K562 (cell line): Measurements from ENCODE around the gene PODNL1. TPM values are rescaled to one million over a fixed set of nuclear protein-coding genes. Genes with fewer than 3 reads are reported as not detected.

Experiments
- ASH1L ChIP-seq: fragments of 450-650 bp; IDR thresholded peaks from 2 replicates; pipeline ENCODE4 v1.6.1; 2018; ENCODE audit warnings: borderline replicate concordance, mild to moderate bottlenecking, low read depth; ENCODE audit not compliant: partially characterized antibody
- BCOR ChIP-seq: fragments of 450-650 bp; IDR thresholded peaks from 2 replicates; pipeline ENCODE4 v1.6.1; 2016
- GABPB2 ChIP-seq: fragments of 250-450 bp; sonication (Bioruptor Pico); conservative IDR thresholded peaks from 2 replicates; pipeline ENCODE4 v1.5.1; 2021; ENCODE audit warnings: mild to moderate bottlenecking
- GATAD2A ChIP-seq: fragments of 450-650 bp; IDR thresholded peaks from 2 replicates; pipeline ENCODE4 v1.6.1; 2017
- JUND ChIP-seq, 2 experiments: IDR thresholded peaks; 2 replicates in 1 of 2; 3 replicates in 1 of 2; pipeline ENCODE4 v1.6.1; 2011; ENCODE audit warnings: borderline replicate concordance in 2 of 2, low read depth in 2 of 2, low read length in 2 of 2, improper control_type of control experiment in 1 of 2, missing biosample characterization in 1 of 2, missing genetic modification characterization in 1 of 2, missing genetic modification reagents in 1 of 2
- MYC ChIP-seq, 2 experiments: fragments of 250-450 bp in 1 of 2; sonication (Bioruptor Pico) in 1 of 2; IDR thresholded peaks; 2 replicates each; pipeline versions ENCODE4 v1.5.1 to v1.6.1; 2012 to 2021; ENCODE audit warnings: low read depth in 2 of 2, borderline replicate concordance in 1 of 2, improper control_type of control experiment in 1 of 2, low read length in 1 of 2, mild to moderate bottlenecking in 1 of 2, moderate library complexity in 1 of 2
- RFX1 ChIP-seq: fragments of 450-650 bp; IDR thresholded peaks from 2 replicates; pipeline ENCODE4 v1.6.1; 2016; ENCODE audit warnings: mild to moderate bottlenecking, moderate library complexity
- SNIP1 ChIP-seq: fragments of 450-650 bp; IDR thresholded peaks from 2 replicates; pipeline ENCODE4 v1.7.1; 2017; ENCODE audit warnings: low read depth, mild to moderate bottlenecking
- SPI1 ChIP-seq: IDR thresholded peaks from 2 replicates; pipeline ENCODE4 v1.6.1; 2011; ENCODE audit warnings: low read depth, low read length, control low read depth, borderline replicate concordance
- ZNF76 ChIP-seq: fragments of 250-450 bp; sonication (Bioruptor Pico); IDR thresholded peaks from 2 replicates; pipeline ENCODE4 v1.4.0; 2020; ENCODE audit warnings: mild to moderate bottlenecking, moderate library complexity, borderline replicate concordance
- ZNF780A ChIP-seq: fragments of 250-450 bp; sonication (Bioruptor Pico); IDR thresholded peaks from 2 replicates; pipeline ENCODE4 v1.5.0; 2021; ENCODE audit warnings: mild to moderate bottlenecking
- polyA plus RNA-seq, 8 experiments: library from polyadenylated mRNA; depleted of rRNA in 4 of 8; stranded (reverse) in 5 of 8; unstranded in 3 of 8; fragments of >200 nt; fragmentation: Nextera tagmentation in 2 of 8; fragmentation: Illumina TruSeq in 1 of 8; extraction: Ambion mirVana in 2 of 8; extraction: Trizol in 1 of 8; gene quantifications; 2 replicates each; pipeline versions ENCODE4 v1.2.1 to v1.2.3, GENCODE V29; 2011 to 2014; ENCODE audit warnings: inconsistent platforms in 1 of 8, missing spikeins in 1 of 8
- total RNA-seq, 7 experiments: library from RNA; depleted of rRNA in 6 of 7; stranded (reverse); fragments of >200 nt in 6 of 7; fragmentation: Illumina TruSeq in 2 of 7; extraction: Trizol in 2 of 7; gene quantifications; 2 replicates each; pipeline versions ENCODE4 v1.2.1 to v1.2.3, GENCODE V29; 2011 to 2021; ENCODE audit warnings: low replicate concordance in 1 of 7
- TF ChIP-seq, protein P1 (sequence below): fragments of 150-350 bp; IDR thresholded peaks from 2 replicates; pipeline ENCODE4 v1.6.1; 2014; ENCODE audit warnings: low read depth, mild to moderate bottlenecking, low read length, borderline replicate concordance
- TF ChIP-seq, protein P2 (sequence below): fragments of 200-800 bp; sonication (Bioruptor generic); IDR thresholded peaks from 2 replicates; pipeline ENCODE4 v1.6.1; 2016; ENCODE audit warnings: missing genetic modification characterization, missing compliant biosample characterization
- TF ChIP-seq, protein P3 (sequence below): fragments of 200-800 bp; sonication (Bioruptor generic); IDR thresholded peaks from 2 replicates; pipeline ENCODE4 v1.6.1; 2017; ENCODE audit warnings: missing genetic modification characterization, missing compliant biosample characterization
- TF ChIP-seq, protein P4 (sequence below): sonication (generic); formaldehyde crosslinking; IDR thresholded peaks from 2 replicates; pipeline ENCODE4 v1.9.0; 2022; ENCODE audit warnings: mild to moderate bottlenecking, missing genetic modification reagents

Gene PODNL1
- total and polyA plus RNA-seq, 9 of the 15 experiments (the other 6 are each of a cell fraction or from before 2014, with no cell fraction given): 0.18 to 0.47 (median 0.23) TPM; not detected in 3

DNA sequence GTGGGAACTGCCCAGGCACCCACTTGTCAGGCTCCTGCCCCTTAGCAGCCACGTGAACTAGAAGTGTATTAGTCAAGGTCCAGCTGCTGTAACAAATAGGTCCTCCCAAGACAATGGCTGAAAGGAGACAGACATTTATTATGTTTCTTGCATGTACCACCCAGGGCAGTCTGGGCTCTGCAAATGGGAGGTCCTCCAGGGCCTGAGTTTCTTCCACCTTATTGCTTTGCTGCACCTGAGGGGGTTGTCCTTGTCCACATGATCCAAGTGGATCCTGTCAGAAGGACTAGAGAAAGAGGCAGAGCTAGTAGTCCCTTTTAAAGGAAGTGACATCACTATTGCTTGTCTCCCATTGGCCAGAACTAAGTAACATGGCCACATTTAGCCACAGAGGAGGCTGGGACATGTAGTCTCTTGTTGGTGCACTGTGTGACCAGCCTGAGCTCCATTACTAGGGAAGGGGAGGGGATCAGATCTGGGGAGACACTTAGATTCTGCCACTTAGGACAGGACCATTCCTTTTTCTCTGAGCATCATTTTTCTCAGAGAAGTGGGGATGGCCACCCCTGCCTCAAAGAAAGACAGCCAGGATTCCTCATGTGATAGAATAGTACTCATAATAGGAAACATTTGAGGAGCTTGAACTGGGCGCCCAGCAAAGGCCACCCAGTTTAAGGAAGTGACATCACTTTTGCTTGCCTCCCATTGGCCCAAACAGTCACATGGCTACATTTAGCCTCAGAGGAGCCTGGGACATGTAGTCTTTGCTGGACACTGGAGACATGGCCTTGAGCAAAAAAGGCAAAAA is 17.1 kb downstream of the PODNL1 start (continued):
- TF ChIP-seq, protein P1, sequence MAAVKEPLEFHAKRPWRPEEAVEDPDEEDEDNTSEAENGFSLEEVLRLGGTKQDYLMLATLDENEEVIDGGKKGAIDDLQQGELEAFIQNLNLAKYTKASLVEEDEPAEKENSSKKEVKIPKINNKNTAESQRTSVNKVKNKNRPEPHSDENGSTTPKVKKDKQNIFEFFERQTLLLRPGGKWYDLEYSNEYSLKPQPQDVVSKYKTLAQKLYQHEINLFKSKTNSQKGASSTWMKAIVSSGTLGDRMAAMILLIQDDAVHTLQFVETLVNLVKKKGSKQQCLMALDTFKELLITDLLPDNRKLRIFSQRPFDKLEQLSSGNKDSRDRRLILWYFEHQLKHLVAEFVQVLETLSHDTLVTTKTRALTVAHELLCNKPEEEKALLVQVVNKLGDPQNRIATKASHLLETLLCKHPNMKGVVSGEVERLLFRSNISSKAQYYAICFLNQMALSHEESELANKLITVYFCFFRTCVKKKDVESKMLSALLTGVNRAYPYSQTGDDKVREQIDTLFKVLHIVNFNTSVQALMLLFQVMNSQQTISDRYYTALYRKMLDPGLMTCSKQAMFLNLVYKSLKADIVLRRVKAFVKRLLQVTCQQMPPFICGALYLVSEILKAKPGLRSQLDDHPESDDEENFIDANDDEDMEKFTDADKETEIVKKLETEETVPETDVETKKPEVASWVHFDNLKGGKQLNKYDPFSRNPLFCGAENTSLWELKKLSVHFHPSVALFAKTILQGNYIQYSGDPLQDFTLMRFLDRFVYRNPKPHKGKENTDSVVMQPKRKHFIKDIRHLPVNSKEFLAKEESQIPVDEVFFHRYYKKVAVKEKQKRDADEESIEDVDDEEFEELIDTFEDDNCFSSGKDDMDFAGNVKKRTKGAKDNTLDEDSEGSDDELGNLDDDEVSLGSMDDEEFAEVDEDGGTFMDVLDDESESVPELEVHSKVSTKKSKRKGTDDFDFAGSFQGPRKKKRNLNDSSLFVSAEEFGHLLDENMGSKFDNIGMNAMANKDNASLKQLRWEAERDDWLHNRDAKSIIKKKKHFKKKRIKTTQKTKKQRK: no peak
- TF ChIP-seq JUND (IDR thresholded peaks at IDR 0.05; ENCODE audit: borderline replicate concordance, low read depth, low read length): peak; percentile 56; the same call in 1 of the 2 replicates
- TF ChIP-seq JUND (tag; IDR thresholded peaks at IDR 0.05; ENCODE audit: borderline replicate concordance, low read depth, low read length): peak; percentile 41; the same call in 1 of the 3 replicates
- TF ChIP-seq GABPB2 (CRISPR knock-in tag): no peak
- TF ChIP-seq GATAD2A: no peak
- TF ChIP-seq, protein P2, sequence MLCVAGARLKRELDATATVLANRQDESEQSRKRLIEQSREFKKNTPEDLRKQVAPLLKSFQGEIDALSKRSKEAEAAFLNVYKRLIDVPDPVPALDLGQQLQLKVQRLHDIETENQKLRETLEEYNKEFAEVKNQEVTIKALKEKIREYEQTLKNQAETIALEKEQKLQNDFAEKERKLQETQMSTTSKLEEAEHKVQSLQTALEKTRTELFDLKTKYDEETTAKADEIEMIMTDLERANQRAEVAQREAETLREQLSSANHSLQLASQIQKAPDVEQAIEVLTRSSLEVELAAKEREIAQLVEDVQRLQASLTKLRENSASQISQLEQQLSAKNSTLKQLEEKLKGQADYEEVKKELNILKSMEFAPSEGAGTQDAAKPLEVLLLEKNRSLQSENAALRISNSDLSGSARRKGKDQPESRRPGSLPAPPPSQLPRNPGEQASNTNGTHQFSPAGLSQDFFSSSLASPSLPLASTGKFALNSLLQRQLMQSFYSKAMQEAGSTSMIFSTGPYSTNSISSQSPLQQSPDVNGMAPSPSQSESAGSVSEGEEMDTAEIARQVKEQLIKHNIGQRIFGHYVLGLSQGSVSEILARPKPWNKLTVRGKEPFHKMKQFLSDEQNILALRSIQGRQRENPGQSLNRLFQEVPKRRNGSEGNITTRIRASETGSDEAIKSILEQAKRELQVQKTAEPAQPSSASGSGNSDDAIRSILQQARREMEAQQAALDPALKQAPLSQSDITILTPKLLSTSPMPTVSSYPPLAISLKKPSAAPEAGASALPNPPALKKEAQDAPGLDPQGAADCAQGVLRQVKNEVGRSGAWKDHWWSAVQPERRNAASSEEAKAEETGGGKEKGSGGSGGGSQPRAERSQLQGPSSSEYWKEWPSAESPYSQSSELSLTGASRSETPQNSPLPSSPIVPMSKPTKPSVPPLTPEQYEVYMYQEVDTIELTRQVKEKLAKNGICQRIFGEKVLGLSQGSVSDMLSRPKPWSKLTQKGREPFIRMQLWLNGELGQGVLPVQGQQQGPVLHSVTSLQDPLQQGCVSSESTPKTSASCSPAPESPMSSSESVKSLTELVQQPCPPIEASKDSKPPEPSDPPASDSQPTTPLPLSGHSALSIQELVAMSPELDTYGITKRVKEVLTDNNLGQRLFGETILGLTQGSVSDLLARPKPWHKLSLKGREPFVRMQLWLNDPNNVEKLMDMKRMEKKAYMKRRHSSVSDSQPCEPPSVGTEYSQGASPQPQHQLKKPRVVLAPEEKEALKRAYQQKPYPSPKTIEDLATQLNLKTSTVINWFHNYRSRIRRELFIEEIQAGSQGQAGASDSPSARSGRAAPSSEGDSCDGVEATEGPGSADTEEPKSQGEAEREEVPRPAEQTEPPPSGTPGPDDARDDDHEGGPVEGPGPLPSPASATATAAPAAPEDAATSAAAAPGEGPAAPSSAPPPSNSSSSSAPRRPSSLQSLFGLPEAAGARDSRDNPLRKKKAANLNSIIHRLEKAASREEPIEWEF (CRISPR knock-in tag): no peak
- TF ChIP-seq BCOR: peak; percentile 58; the same call in 1 of the 2 replicates
- TF ChIP-seq, protein P3, sequence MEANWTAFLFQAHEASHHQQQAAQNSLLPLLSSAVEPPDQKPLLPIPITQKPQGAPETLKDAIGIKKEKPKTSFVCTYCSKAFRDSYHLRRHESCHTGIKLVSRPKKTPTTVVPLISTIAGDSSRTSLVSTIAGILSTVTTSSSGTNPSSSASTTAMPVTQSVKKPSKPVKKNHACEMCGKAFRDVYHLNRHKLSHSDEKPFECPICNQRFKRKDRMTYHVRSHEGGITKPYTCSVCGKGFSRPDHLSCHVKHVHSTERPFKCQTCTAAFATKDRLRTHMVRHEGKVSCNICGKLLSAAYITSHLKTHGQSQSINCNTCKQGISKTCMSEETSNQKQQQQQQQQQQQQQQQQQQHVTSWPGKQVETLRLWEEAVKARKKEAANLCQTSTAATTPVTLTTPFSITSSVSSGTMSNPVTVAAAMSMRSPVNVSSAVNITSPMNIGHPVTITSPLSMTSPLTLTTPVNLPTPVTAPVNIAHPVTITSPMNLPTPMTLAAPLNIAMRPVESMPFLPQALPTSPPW: 0 out of 2 replicates have a peak, but pooled peaks have one; percentile 12
- TF ChIP-seq ASH1L: peak; percentile 57
- TF ChIP-seq ZNF780A (CRISPR knock-in tag): no peak
- TF ChIP-seq SPI1: peak; percentile 80
- TF ChIP-seq, protein P4, sequence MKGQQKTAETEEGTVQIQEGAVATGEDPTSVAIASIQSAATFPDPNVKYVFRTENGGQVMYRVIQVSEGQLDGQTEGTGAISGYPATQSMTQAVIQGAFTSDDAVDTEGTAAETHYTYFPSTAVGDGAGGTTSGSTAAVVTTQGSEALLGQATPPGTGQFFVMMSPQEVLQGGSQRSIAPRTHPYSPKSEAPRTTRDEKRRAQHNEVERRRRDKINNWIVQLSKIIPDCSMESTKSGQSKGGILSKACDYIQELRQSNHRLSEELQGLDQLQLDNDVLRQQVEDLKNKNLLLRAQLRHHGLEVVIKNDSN: peak; percentile 96
- TF ChIP-seq SNIP1: no peak
- no peak for TF ChIP-seq RFX1
- no peak for TF ChIP-seq MYC (IDR thresholded peaks at IDR 0.05; ENCODE audit: low read depth, low read length)
- TF ChIP-seq MYC (CRISPR knock-in tag; IDR thresholded peaks at IDR 0.05; ENCODE audit: borderline replicate concordance, low read depth): no peak
- no peak for TF ChIP-seq ZNF76 (CRISPR knock-in tag)
